A549 (cell line): ENCODE results near the gene PCGF1.

ENCODE experiments used
- BHLHE40 ChIP-seq: IDR thresholded peaks from 2 replicates; pipeline ENCODE4 v1.6.1; 2012; ENCODE audit warnings: low read depth, low read length, inconsistent platforms
- CTCF ChIP-seq: fragments of >200 bp; sonication (Bioruptor Twin); formaldehyde crosslinking; IDR thresholded peaks from 3 replicates; pipeline ENCODE4 v1.5.1; 2016
- ESRRA ChIP-seq: fragments of 150-350 bp; IDR thresholded peaks from 2 replicates; pipeline ENCODE4 v1.6.1; 2014; ENCODE audit warnings: mild to moderate bottlenecking, low read length, borderline replicate concordance
- HOXB5 ChIP-seq: fragments of 250-450 bp; sonication (Bioruptor Pico); IDR thresholded peaks from 2 replicates; pipeline ENCODE4 v1.5.0; 2020; ENCODE audit warnings: mild to moderate bottlenecking, moderate library complexity
- KDM1A ChIP-seq: fragments of 200-600 bp; sonication (generic); IDR thresholded peaks from 2 replicates; pipeline ENCODE4 v1.6.1; 2016; ENCODE audit warnings: low read depth, mild to moderate bottlenecking
- MAX ChIP-seq: IDR thresholded peaks from 2 replicates; pipeline ENCODE4 v1.6.1; 2012
- PBX3 ChIP-seq: IDR thresholded peaks from 2 replicates; pipeline ENCODE4 v1.6.1; 2012
- POLR2A ChIP-seq: IDR thresholded peaks from 2 replicates; pipeline ENCODE4 v1.6.1; 2012; ENCODE audit warnings: mild to moderate bottlenecking, low read length

GRCh38 chr2:74546004-74546403 is 38.5 kb upstream of the PCGF1 start:
- TF ChIP-seq PBX3 = no peak
- no peak for TF ChIP-seq ESRRA
- no peak for TF ChIP-seq POLR2A
- no peak for TF ChIP-seq KDM1A
- TF ChIP-seq MAX = no peak
- TF ChIP-seq CTCF = no peak
- no peak for TF ChIP-seq HOXB5 (CRISPR knock-in tag)
- no peak for TF ChIP-seq BHLHE40
